HepG2 (cell line): ENCODE results near the gene IPO13. TPM values are rescaled to one million over a fixed set of nuclear protein-coding genes. Genes with fewer than 3 reads are reported as not detected.

ENCODE experiments used
- ATM ChIP-seq: fragments of 450-650 bp; IDR thresholded peaks from 2 replicates; pipeline ENCODE4 v1.7.1; 2017; ENCODE audit warnings: mild to moderate bottlenecking, borderline replicate concordance
- MXD4 ChIP-seq: IDR thresholded peaks from 2 replicates; pipeline ENCODE4 v1.6.1; 2016; ENCODE audit warnings: mild to moderate bottlenecking, missing biosample characterization, missing genetic modification reagents
- NKX3-1 ChIP-seq: sonication (generic); formaldehyde crosslinking; IDR thresholded peaks from 2 replicates; pipeline ENCODE4 v1.5.0; 2020; ENCODE audit warnings: missing genetic modification reagents
- NR2F2 ChIP-seq: IDR thresholded peaks from 2 replicates; pipeline ENCODE4 v1.6.1; 2012; ENCODE audit warnings: low read depth, inconsistent platforms, borderline replicate concordance
- NR3C1 ChIP-seq: sonication (generic); formaldehyde crosslinking; IDR thresholded peaks from 2 replicates; pipeline ENCODE4 v1.4.0; 2020; ENCODE audit warnings: missing genetic modification reagents
- SKI ChIP-seq: fragments of 450-650 bp; IDR thresholded peaks from one replicate; pipeline ENCODE4 v1.6.1; 2018; ENCODE audit warnings: mild to moderate bottlenecking; ENCODE audit not compliant: partially characterized antibody
- XRCC5 ChIP-seq: fragments of 200-400 bp; formaldehyde crosslinking; optimal IDR thresholded peaks from 2 replicates; pipeline ENCODE3; 2017; ENCODE audit warnings: mild to moderate bottlenecking, low read length
- ZNF138 ChIP-seq: sonication (generic); formaldehyde crosslinking; IDR thresholded peaks from 2 replicates; pipeline ENCODE4 v1.5.0; 2020; ENCODE audit warnings: mild to moderate bottlenecking, low read depth, missing genetic modification reagents
- ZNF235 ChIP-seq: sonication (generic); formaldehyde crosslinking; IDR thresholded peaks from 2 replicates; pipeline ENCODE4 v1.8.1; 2023; ENCODE audit warnings: mild to moderate bottlenecking, missing genetic modification reagents, borderline replicate concordance
- ZNF451 ChIP-seq: sonication (generic); formaldehyde crosslinking; IDR thresholded peaks from 2 replicates; pipeline ENCODE4 v1.5.0; 2020; ENCODE audit warnings: mild to moderate bottlenecking, missing genetic modification reagents
- ZNF841 ChIP-seq: sonication (generic); formaldehyde crosslinking; IDR thresholded peaks from 2 replicates; pipeline ENCODE4 v1.8.1; 2023; ENCODE audit warnings: missing genetic modification reagents, borderline replicate concordance
- polyA plus RNA-seq, 8 experiments: library from polyadenylated mRNA; depleted of rRNA in 3 of 8; stranded (reverse) in 7 of 8; unstranded in 1 of 8; fragments of >200 nt; fragmentation: Illumina TruSeq in 4 of 8; extraction: Trizol in 4 of 8; gene quantifications; 2 replicates each; pipeline versions ENCODE4 v1.2.1 to v1.2.3, GENCODE V29; 2011 to 2016; ENCODE audit warnings: low read depth in 4 of 8, missing spikeins in 1 of 8, mixed read lengths in 1 of 8; ENCODE audit not compliant: insufficient read depth in 1 of 8
- total RNA-seq, 5 experiments: library from RNA; depleted of rRNA; stranded (reverse); fragments of >200 nt; fragmentation: Illumina TruSeq; extraction: Trizol; gene quantifications; 2 replicates each; pipeline ENCODE4 v1.2.3, GENCODE V29; 2016; ENCODE audit warnings: low read depth in 1 of 5
- TF ChIP-seq, protein P1 (sequence below), 2 experiments: fragments of 450-650 bp in 1 of 2; sonication (generic) in 1 of 2; formaldehyde crosslinking in 1 of 2; IDR thresholded peaks; 2 replicates each; pipeline versions ENCODE4 v1.6.1 to v1.8.0; 2016 to 2022; ENCODE audit warnings: antibody characterized with exemption in 1 of 2, mild to moderate bottlenecking in 1 of 2, missing genetic modification reagents in 1 of 2
- TF ChIP-seq, protein P2 (sequence below): sonication (generic); formaldehyde crosslinking; IDR thresholded peaks from 2 replicates; pipeline ENCODE4 v1.8.0; 2022; ENCODE audit warnings: missing genetic modification reagents, mild to moderate bottlenecking, borderline replicate concordance
- TF ChIP-seq, protein P3 (sequence below), 2 experiments: sonication (generic) in 1 of 2; formaldehyde crosslinking in 1 of 2; IDR thresholded peaks; 2 replicates each; pipeline versions ENCODE4 v1.4.0 to v1.6.1; 2018 to 2020; ENCODE audit warnings: missing genetic modification reagents in 2 of 2, borderline replicate concordance in 1 of 2, low read depth in 1 of 2, mild to moderate bottlenecking in 1 of 2, missing biosample characterization in 1 of 2

Gene IPO13
- total and polyA plus RNA-seq, 2 of the 13 experiments (the other 11 are each of a cell fraction or from before 2014, with no cell fraction given), result 12.9 to 15.6 TPM

DNA sequence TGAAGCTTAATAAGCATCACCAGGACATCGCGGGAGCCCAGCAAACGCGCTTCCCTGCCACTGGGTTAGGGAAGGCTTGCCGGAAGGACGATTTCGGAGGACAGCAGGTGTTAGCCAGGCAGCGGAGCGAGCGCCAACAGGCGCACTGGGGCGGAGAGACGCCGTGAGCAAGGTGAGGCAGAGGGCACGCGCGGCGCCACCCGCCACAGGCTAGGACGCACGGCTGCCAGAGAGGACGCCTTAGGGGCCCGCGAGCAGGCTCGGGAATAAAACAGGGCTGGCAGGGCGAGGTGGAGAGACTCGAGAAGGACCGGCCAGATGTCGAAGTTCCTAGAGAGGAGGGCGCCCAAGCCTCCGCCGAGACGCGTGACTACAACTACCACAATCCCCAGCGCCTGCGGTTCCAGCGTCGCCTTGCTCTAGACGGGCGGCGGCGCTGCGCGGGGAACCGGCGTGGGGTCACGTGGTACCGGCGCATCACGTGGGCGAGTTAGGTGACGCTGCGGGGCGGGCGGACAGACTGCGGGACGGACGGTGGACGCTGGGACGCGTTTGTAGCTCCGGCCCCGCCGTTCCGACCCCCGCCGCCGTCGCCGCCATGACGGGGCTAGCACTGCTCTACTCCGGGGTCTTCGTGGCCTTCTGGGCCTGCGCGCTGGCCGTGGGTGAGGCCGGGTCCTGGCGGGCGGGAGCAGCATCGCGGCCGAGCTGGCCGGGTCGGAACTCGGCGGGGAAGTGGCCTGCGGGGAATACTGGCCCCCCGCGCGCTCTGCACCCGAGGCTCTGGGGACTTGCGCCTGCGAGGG is 27.9 kb downstream of the IPO13 start, which contains the start of gene ATP6V0B (continued):
- TF ChIP-seq, protein P1, sequence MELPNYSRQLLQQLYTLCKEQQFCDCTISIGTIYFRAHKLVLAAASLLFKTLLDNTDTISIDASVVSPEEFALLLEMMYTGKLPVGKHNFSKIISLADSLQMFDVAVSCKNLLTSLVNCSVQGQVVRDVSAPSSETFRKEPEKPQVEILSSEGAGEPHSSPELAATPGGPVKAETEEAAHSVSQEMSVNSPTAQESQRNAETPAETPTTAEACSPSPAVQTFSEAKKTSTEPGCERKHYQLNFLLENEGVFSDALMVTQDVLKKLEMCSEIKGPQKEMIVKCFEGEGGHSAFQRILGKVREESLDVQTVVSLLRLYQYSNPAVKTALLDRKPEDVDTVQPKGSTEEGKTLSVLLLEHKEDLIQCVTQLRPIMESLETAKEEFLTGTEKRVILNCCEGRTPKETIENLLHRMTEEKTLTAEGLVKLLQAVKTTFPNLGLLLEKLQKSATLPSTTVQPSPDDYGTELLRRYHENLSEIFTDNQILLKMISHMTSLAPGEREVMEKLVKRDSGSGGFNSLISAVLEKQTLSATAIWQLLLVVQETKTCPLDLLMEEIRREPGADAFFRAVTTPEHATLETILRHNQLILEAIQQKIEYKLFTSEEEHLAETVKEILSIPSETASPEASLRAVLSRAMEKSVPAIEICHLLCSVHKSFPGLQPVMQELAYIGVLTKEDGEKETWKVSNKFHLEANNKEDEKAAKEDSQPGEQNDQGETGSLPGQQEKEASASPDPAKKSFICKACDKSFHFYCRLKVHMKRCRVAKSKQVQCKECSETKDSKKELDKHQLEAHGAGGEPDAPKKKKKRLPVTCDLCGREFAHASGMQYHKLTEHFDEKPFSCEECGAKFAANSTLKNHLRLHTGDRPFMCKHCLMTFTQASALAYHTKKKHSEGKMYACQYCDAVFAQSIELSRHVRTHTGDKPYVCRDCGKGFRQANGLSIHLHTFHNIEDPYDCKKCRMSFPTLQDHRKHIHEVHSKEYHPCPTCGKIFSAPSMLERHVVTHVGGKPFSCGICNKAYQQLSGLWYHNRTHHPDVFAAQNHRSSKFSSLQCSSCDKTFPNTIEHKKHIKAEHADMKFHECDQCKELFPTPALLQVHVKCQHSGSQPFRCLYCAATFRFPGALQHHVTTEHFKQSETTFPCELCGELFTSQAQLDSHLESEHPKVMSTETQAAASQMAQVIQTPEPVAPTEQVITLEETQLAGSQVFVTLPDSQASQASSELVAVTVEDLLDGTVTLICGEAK (IDR thresholded peaks at IDR 0.05), result no peak
- TF ChIP-seq, protein P1 (CRISPR knock-in tag; IDR thresholded peaks at IDR 0.05), result peak; percentile 54; the same call in 1 of the 2 replicates
- TF ChIP-seq ZNF841 (CRISPR knock-in tag), result no peak
- TF ChIP-seq SKI, result no peak
- peak; percentile 82; the same call in 1 of the 2 replicates for TF ChIP-seq ZNF235 (CRISPR knock-in tag)
- TF ChIP-seq ZNF138 (CRISPR knock-in tag), result peak; percentile 53; the same call in 1 of the 2 replicates
- TF ChIP-seq ATM, result no peak
- TF ChIP-seq MXD4 (CRISPR knock-in tag), result peak; percentile 84
- TF ChIP-seq XRCC5, result peak; percentile 13
- TF ChIP-seq, protein P2, sequence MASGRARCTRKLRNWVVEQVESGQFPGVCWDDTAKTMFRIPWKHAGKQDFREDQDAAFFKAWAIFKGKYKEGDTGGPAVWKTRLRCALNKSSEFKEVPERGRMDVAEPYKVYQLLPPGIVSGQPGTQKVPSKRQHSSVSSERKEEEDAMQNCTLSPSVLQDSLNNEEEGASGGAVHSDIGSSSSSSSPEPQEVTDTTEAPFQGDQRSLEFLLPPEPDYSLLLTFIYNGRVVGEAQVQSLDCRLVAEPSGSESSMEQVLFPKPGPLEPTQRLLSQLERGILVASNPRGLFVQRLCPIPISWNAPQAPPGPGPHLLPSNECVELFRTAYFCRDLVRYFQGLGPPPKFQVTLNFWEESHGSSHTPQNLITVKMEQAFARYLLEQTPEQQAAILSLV (CRISPR knock-in tag), result peak; percentile 80; the same call in 1 of the 2 replicates
- TF ChIP-seq, protein P3, sequence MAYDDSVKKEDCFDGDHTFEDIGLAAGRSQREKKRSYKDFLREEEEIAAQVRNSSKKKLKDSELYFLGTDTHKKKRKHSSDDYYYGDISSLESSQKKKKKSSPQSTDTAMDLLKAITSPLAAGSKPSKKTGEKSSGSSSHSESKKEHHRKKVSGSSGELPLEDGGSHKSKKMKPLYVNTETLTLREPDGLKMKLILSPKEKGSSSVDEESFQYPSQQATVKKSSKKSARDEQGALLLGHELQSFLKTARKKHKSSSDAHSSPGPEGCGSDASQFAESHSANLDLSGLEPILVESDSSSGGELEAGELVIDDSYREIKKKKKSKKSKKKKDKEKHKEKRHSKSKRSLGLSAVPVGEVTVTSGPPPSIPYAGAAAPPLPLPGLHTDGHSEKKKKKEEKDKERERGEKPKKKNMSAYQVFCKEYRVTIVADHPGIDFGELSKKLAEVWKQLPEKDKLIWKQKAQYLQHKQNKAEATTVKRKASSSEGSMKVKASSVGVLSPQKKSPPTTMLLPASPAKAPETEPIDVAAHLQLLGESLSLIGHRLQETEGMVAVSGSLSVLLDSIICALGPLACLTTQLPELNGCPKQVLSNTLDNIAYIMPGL (CRISPR knock-in tag; IDR thresholded peaks at IDR 0.05; ENCODE audit: borderline replicate concordance in 1 of 2, low read depth in 1 of 2), result peak; percentile 68 to 82; a peak in 3 of 4 replicates
- TF ChIP-seq NKX3-1 (CRISPR knock-in tag), result peak; percentile 36; the same call in 1 of the 2 replicates
- TF ChIP-seq NR2F2, result no peak
- TF ChIP-seq ZNF451, result peak; percentile 85
- TF ChIP-seq NR3C1 (CRISPR knock-in tag), result no peak
